Endothelial cell of umbilical vein (primary cell): ENCODE measurements around the gene TMPRSS9. TPM values are rescaled to one million over a fixed set of nuclear protein-coding genes. Genes with fewer than 3 reads are reported as not detected.

Source experiments
- BruUV-seq: library from RNA; stranded (reverse); fragments of 400-500 nt; replicated peaks from 2 replicates; lab custom pipeline; 2021; lab: Mats Ljungman, UMichigan
- CTCF ChIA-PET: fragments of 300-600, 350-600 bp; sonication (Branson Sonifier 250); formaldehyde crosslinking; loops from one replicate; lab custom pipeline; 2021; ENCODE audit warnings: antibody characterized with exemption, inconsistent platforms; lab: Charles Lee
- POLR2A ChIA-PET: fragments of 300-600, 350-600 bp; sonication (Branson Sonifier 250); formaldehyde crosslinking; loops from one replicate; lab custom pipeline; 2021; ENCODE audit warnings: antibody characterized with exemption, inconsistent platforms; lab: Charles Lee
- DNase-seq: peaks from one replicate; pipeline ENCODE4 v3.0.0-alpha.2; 2011; ENCODE audit warnings: low read depth, low spot score
- FAIRE-seq: peaks from 2 replicates; lab custom pipeline; 2011; peaks lifted over from hg19 to GRCh38; lab: Jason Lieb, UNC
- H2AFZ ChIP-seq: 2 replicates; pipeline ENCODE4 v1.6.0; 2012; ENCODE audit warnings: low read depth, low read length, control low read depth, inconsistent platforms
- H3K27ac ChIP-seq: 2 replicates; pipeline ENCODE4 v1.5.1; 2011; ENCODE audit warnings: low read depth, mild to moderate bottlenecking, control low read depth, low read length, moderate library complexity; ENCODE audit not compliant: insufficient read depth
- H3K27me3 ChIP-seq, 2 experiments: 2 replicates each; pipeline versions ENCODE4 v1.6.0 to v1.6.1; 2011; ENCODE audit warnings: low read length in 2 of 2, mixed read lengths in 1 of 2; ENCODE audit not compliant: control insufficient read depth in 2 of 2, insufficient read depth in 2 of 2
- H3K36me3 ChIP-seq, 2 experiments: 2 replicates in 1 of 2; 3 replicates in 1 of 2; pipeline ENCODE4 v1.5.1; 2011; ENCODE audit warnings: low read length in 2 of 2, mild to moderate bottlenecking in 1 of 2, moderate library complexity in 1 of 2; ENCODE audit not compliant: control insufficient read depth in 2 of 2, insufficient read depth in 2 of 2; ENCODE audit errors: extremely low read depth in 1 of 2
- H3K4me1 ChIP-seq: 3 replicates; pipeline ENCODE4 v1.5.1; 2011; ENCODE audit warnings: mild to moderate bottlenecking, low read length; ENCODE audit not compliant: control insufficient read depth, insufficient read depth; ENCODE audit errors: extremely low read depth
- H3K4me2 ChIP-seq: 2 replicates; pipeline ENCODE4 v1.6.1; 2011; ENCODE audit warnings: low read length, control low read depth, mixed read lengths; ENCODE audit not compliant: insufficient read depth
- H3K4me3 ChIP-seq, 3 experiments: fragments of 200-600 bp in 1 of 3; sonication (generic), shearing (Covaris generic) in 1 of 3; replicated peaks in 1 of 3; 2 replicates each; pipeline ENCODE4 v1.5.1; 2011 to 2016; ENCODE audit warnings: control low read depth in 3 of 3, low read length in 3 of 3, mild to moderate bottlenecking in 2 of 3, inconsistent platforms in 1 of 3, low read depth in 1 of 3, moderate library complexity in 1 of 3; ENCODE audit not compliant: insufficient read depth in 1 of 3
- H3K79me2 ChIP-seq: 2 replicates; pipeline ENCODE4 v1.6.0; 2012; ENCODE audit warnings: low read length, inconsistent platforms; ENCODE audit not compliant: control insufficient read depth, insufficient read depth
- H3K9ac ChIP-seq: replicated peaks from 2 replicates; pipeline ENCODE3; 2011; ENCODE audit warnings: low read length, control low read depth; ENCODE audit not compliant: insufficient read depth; ENCODE audit errors: extremely low read depth
- H3K9me1 ChIP-seq: replicated peaks from 3 replicates; pipeline ENCODE4 v1.6.0; 2011; ENCODE audit warnings: mild to moderate bottlenecking, low read length; ENCODE audit not compliant: control insufficient read depth, insufficient read depth; ENCODE audit errors: extremely low read depth
- H3K9me3 ChIP-seq: replicated peaks from 2 replicates; pipeline ENCODE4 v1.5.1; 2012; ENCODE audit warnings: low read length, inconsistent platforms; ENCODE audit not compliant: control insufficient read depth, insufficient read depth
- H4K20me1 ChIP-seq: replicated peaks from 2 replicates; pipeline ENCODE3; 2011; ENCODE audit warnings: mild to moderate bottlenecking, low read length; ENCODE audit not compliant: control insufficient read depth, insufficient read depth; ENCODE audit errors: extremely low read depth
- EZH2 ChIP-seq: IDR thresholded peaks from 2 replicates; pipeline ENCODE4 v1.6.1; 2012; ENCODE audit warnings: borderline replicate concordance, low read depth, mild to moderate bottlenecking, moderate library complexity, low read length, inconsistent platforms; ENCODE audit not compliant: severe bottlenecking
- FOS ChIP-seq: IDR thresholded peaks from 2 replicates; pipeline ENCODE4 v1.6.1; 2011; ENCODE audit warnings: mild to moderate bottlenecking, low read length, moderate library complexity, borderline replicate concordance; ENCODE audit not compliant: insufficient read depth
- GATA2 ChIP-seq: IDR thresholded peaks from 2 replicates; pipeline ENCODE4 v1.7.0; 2011; ENCODE audit warnings: low read depth, mild to moderate bottlenecking, moderate library complexity, mixed read lengths, low read length; ENCODE audit not compliant: insufficient read length, insufficient read depth
- JUN ChIP-seq: IDR thresholded peaks from 2 replicates; pipeline ENCODE4 v1.6.1; 2011; ENCODE audit warnings: borderline replicate concordance, low read depth; ENCODE audit not compliant: insufficient read length, insufficient read depth
- MYC ChIP-seq: IDR thresholded peaks from one replicate; pipeline ENCODE4 v1.6.1; 2011; ENCODE audit warnings: mild to moderate bottlenecking, low read depth, low read length
- POLR2A ChIP-seq: IDR thresholded peaks from 2 replicates; pipeline ENCODE4 v1.6.1; 2012; ENCODE audit warnings: low read depth, mild to moderate bottlenecking, control low read depth, low read length
- POLR2AphosphoS5 ChIP-seq: IDR thresholded peaks from 2 replicates; pipeline ENCODE4 v1.6.1; 2012; ENCODE audit warnings: low read depth, mild to moderate bottlenecking, control low read depth, low read length, moderate library complexity; ENCODE audit not compliant: insufficient read depth
- dilution Hi-C: fragments of 300-500 bp; cut with MboI; formaldehyde crosslinking; loops from one replicate; pipeline ENCODE4 v1.15.0; 2019; ENCODE audit warnings: low sequenced_read_pairs; ENCODE audit not compliant: extremely low pct_ligation_motif_present
- intact Hi-C: fragments of 100-400 bp; cut with micrococcal nuclease; formaldehyde crosslinking; loops from one replicate; pipeline ENCODE4 v1.10.0; 2022
- polyA plus RNA-seq, 4 experiments: library from polyadenylated mRNA; depleted of rRNA in 3 of 4; stranded (reverse) in 3 of 4; unstranded in 1 of 4; fragments of >200 nt; gene quantifications; 2 replicates each; pipeline versions ENCODE4 v1.2.1 to v1.2.3, GENCODE V29; 2011 to 2012; ENCODE audit warnings: missing spikeins in 1 of 4
- total RNA-seq: library from RNA; stranded (reverse); gene quantifications from 2 replicates; pipeline ENCODE4 v1.2.3, GENCODE V29; 2021
- TF ChIP-seq, protein P1 (sequence below), 2 donors: IDR thresholded peaks; 1 replicate in 1 of 2; 2 replicates in 1 of 2; pipeline ENCODE4 v1.5.1; 2011; ENCODE audit warnings: low read length in 2 of 2, mild to moderate bottlenecking in 2 of 2, moderate library complexity in 2 of 2, control low read depth in 1 of 2, inconsistent platforms in 1 of 2, low read depth in 1 of 2; ENCODE audit not compliant: insufficient read depth in 1 of 2; ENCODE audit errors: extremely low read depth in 1 of 2
- TF ChIP-seq, protein P2 (sequence below): IDR thresholded peaks from 2 replicates; pipeline ENCODE4 v1.6.1; 2011; ENCODE audit not compliant: insufficient read depth, insufficient read length

The TMPRSS9 gene
- total and polyA plus RNA-seq, 2 donors (not counting 3 experiments of a cell fraction or from before 2014, with no cell fraction given), result not detected

DNA sequence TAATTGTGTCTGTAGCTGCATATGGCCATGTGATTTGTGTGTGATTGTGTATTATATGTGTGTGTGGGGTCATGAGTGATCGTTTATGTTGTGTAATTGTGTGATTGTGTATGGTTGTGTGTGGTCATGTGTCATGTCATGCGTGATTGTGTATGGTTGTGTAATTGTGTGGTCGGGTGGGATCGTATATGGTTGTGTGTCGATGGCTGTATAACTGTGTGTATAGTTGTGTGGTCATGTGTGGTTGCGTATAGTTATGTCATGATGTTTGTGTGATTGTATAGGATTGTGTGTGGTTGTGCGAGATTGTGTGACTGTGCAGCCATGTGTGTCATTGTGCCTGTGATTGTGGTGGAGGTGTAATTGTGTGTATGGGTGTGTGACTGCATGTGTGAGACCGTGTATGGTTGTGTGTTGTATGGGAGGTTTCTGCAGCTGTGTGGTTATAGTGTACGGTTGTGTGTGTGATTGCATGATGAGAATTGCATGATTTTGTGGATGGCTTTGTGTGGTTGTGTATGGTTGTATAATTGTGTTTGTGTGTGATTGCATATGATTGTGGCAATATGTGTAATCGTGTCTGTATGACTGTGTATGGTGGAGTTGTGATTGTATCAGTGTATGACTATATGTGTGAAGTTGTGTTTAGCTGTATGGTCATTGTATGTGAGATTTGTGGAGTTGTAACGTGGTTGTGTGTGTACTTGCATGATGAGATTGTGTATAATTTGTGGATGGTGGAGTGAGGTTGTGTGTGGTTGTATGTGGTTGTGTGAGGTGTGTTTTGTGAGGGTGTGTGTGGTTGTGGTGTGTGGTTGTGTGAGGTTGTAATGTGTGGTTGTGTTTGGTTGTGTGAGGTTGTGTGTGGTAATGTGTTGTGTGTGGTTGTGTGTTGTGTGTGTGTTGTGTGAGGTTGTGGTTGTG lies 2.2 kb downstream of the TMPRSS9 start:
- no peak overlapping the region for H2AFZ ChIP-seq
- H3K36me3 ChIP-seq, result no peaks in the 10 kb centered on the region
- H3K9ac ChIP-seq, result no peak overlapping the region
- no peak overlapping the region for H3K4me3 ChIP-seq
- no peak overlapping the region for H3K27ac ChIP-seq
- no TSS peak for BruUV-seq
- no peak overlapping the region for H3K4me2 ChIP-seq
- H3K27me3 ChIP-seq, result peaks cover 5 to 11% of the 10 kb centered on the region in 2 experiments
- no peaks in the 10 kb centered on the region for H3K4me1 ChIP-seq
- FAIRE-seq (no peak), DNase-seq (no peak)
- CTCF ChIA-PET, result no interaction called here
- dilution Hi-C loops, result no loop called here
- no peaks in the 10 kb centered on the region for H3K9me1 ChIP-seq
- H3K79me2 ChIP-seq, result no peaks in the 10 kb centered on the region
- intact Hi-C loops, result no loop called here
- TF ChIP-seq POLR2A (no peak), FOS (no peak), EZH2 (no peak), POLR2AphosphoS5 (no peak), MYC (no peak), GATA2 (no peak), JUN (no peak)
- TF ChIP-seq, protein P1, sequence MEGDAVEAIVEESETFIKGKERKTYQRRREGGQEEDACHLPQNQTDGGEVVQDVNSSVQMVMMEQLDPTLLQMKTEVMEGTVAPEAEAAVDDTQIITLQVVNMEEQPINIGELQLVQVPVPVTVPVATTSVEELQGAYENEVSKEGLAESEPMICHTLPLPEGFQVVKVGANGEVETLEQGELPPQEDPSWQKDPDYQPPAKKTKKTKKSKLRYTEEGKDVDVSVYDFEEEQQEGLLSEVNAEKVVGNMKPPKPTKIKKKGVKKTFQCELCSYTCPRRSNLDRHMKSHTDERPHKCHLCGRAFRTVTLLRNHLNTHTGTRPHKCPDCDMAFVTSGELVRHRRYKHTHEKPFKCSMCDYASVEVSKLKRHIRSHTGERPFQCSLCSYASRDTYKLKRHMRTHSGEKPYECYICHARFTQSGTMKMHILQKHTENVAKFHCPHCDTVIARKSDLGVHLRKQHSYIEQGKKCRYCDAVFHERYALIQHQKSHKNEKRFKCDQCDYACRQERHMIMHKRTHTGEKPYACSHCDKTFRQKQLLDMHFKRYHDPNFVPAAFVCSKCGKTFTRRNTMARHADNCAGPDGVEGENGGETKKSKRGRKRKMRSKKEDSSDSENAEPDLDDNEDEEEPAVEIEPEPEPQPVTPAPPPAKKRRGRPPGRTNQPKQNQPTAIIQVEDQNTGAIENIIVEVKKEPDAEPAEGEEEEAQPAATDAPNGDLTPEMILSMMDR (IDR thresholded peaks at IDR 0.05; ENCODE audit: extremely low read depth in 1 of 2, insufficient read depth in 1 of 2, low read depth in 1 of 2, low read length in 2 of 2), result no peak
- TF ChIP-seq, protein P2, sequence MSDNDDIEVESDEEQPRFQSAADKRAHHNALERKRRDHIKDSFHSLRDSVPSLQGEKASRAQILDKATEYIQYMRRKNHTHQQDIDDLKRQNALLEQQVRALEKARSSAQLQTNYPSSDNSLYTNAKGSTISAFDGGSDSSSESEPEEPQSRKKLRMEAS, result no peak
- no peaks in the 10 kb centered on the region for H3K9me3 ChIP-seq
- POLR2A ChIA-PET, result no interaction called here
- no peaks in the 10 kb centered on the region for H4K20me1 ChIP-seq
